ENCODE data around the gene GNAQ.

- TF ChIP-seq CTCF (IDR thresholded peaks at IDR 0.05) (no peak), ZFX (IDR thresholded peaks at IDR 0.05; ENCODE audit: borderline replicate concordance) (no peak)
Observed at GRCh38 chr9:77753180-77753579, 278.4 kb downstream of the GNAQ start.

Data from 22Rv1 (cell line).